G401 (cell line): Measurements from ENCODE around the gene AMN. TPM values are rescaled to one million over a fixed set of nuclear protein-coding genes. Genes with fewer than 3 reads are reported as not detected.

Experiments used
- DNase-seq: peaks from one replicate; pipeline ENCODE4 v3.0.0-alpha.2; 2015; ENCODE audit warnings: low spot score
- in situ Hi-C: cut with HindIII; loops from 2 replicates; pipeline ENCODE4 v1.10.0; 2016; ENCODE audit warnings: low sequenced_read_pairs, mixed read lengths
- total RNA-seq: library from RNA; depleted of rRNA; stranded (reverse); fragments of >200 nt; shearing (Covaris generic); gene quantifications from 2 replicates; pipeline ENCODE4 v1.2.3, GENCODE V29; 2014

AMN gene
- total RNA-seq, 1 experiment from 2014 or later = not detected

- DNase-seq = no peak
- in situ Hi-C loops = no loop called here
Measured at GRCh38 chr14:102938191-102938590, 15.7 kb downstream of the AMN start.

GRCh38 chr14:102939329-102939728, 16.9 kb downstream of the AMN start:
- in situ Hi-C loops = no loop called here
- DNase-seq = no peak

DNA sequence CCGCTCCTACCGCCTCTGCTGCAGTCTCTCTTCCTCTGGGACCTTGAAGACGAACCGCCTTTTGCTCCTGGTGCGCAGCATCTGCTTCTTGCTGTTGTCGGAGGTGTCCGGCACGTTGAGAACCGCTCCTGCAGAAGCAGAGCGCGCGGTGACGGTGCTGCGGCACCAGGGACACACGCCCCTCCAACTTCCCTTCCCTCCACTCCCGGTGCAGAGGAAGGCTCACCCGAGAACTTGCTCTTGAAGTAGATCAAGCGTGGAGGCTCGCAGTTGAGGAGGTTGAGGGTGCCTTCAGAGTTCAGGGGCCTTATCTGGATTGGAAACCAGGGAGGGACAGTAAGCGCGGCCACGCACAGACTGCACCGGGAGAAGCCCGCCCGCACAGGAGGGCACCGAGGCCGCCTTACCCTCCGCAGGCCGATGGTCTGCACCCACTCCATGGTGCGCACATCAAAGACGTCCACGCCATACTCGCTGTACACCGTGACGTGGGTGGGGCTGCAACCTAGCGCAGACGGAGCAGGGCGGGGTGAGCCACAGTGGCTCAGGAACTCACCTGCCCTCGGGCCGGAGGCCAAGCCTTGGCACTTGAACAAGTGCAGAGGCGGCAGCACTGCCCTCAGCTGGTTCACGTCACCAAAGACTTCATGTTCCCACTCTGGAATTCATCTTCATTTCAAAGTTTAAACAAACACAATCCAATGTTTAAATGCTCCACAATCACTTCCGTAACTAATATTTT, 17.5 kb downstream of the AMN start:
- in situ Hi-C loops = no loop called here
- DNase-seq = no peak

DNA sequence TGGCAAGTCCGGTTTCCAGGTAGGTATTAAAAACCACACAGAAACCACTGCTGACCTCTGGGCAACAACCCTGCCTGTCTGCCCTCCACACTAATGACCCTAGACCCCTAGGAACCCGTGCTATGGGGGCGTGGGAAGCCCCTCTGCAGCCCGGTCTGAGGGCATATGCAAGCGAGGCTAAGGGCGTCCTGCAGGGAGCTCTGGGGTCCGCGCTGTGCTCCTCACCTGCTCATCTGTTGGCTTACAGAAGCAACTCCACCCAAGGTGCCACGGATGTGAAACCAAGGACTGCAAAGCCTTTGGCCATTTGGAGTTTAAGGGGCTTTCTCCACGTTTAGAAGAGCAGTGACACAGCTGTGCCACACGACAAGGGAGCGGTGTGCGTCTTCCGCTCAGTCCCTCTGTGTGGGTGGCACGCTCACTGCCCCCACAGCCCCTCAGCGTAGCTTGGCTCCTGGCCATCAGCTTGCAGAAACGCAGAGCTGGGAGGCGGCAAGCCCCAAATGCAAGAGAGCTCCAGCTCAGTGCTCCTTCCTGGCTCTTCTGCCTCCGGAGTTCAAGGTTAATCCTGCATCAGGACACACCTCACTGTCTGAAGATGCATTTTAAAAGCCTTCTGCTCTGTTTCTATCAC, 18.4 kb downstream of the AMN start:
- no peak for DNase-seq
- in situ Hi-C loops = no loop called here

DNA sequence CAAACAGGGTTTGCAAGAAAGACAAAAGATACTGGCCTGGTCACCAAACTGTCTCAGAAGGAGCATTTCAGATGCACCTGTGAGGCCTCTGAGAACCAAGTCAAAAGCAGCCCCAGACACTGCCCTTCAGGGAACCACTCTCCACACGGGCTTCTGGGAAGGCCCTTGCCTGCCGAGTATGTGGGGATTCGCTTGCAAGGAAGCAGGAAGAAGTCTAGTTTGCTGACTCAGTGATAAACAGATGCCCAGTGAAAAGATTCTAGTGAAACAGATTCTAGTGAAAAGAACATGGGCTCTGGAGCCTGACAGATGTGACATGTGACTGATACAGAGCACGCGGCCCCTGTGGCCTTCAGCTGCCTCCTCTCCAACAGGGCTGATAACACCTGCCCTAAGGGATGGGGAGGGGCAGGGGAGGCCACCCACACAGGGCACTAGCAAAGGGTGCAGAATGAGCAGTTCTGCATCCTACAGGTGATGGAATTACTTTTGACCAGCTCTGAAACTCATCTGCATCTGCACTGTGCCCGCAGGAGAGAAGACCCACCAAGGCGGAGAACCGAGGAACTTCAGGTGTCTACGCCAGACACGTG, 19.1 kb downstream of the AMN start:
- DNase-seq = no peak
- in situ Hi-C loops = no loop called here

GRCh38 chr14:102942069-102942468, 19.6 kb downstream of the AMN start:
- in situ Hi-C loops = no loop called here
- no peak for DNase-seq

DNA sequence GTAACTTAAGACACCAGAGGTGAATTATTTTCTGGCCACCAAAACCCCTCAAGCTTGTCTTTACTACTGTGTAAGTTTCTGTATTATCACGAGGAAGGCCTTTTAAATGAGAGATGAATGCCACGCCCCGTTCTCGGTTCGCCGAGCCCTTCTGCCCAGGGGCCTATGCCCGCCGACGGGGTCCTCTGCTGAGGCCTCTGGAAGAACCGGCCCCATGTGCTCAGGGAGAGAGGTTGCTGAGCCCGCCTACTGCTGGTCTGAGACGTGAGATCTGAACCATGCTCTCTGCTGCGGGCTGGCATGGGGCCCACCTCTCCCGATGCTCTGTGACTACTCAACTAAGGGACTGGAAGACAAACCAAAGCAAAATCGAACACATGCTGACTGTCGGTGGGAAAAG, 21.0 kb downstream of the AMN start:
- DNase-seq = no peak
- in situ Hi-C loops = no loop called here

- no peak for DNase-seq
- in situ Hi-C loops = no loop called here
Measured at GRCh38 chr14:102943979-102944378, 21.5 kb downstream of the AMN start.

DNA sequence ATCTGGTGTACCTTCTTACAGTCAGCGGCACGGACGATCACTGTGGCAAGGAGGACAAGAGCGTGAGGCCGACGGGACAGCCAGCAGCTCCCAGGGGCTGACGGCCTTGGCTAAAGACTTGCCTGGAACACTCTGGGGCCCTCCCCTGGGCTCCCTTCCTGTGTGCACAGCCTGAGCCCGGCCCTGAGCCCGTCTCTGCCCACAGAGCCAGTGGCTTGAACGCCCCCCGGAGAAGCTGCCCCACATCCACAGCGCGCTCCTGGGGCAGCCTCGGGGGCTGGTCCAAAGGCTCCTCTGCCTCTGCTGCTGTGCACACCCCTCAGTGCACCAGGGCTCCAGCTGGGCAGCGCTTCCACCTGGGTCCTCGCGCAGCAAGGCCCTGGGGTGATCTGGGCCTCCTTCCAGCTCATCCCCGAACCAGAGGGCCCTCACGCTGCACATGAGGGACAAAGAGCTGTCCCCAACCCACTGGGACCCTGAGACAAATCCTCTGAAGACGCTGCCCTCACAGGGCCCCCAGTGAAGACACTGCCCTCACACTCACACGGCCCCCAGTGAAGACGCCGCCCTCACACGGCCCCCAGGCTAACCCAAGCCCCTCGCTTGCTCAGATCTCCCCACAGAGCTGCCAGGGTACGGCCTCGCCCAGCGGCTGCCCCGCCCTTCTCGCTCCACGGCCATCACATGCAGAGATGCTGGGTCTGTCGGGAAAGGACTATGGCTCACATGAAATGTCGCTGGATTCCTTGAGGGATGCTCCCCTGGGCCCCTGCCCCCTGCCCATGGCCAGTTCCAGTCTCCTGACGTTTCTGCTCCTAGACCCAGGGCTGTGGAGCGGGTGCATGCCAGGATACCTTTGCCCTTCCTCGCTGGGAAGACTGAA, 22.2 kb downstream of the AMN start:
- in situ Hi-C loops = no loop called here
- no peak for DNase-seq

GRCh38 chr14:102945346-102946130, 23.1 kb downstream of the AMN start:
- DNase-seq = no peak
- in situ Hi-C loops = no loop called here

GRCh38 chr14:102947321-102948103, 25.0 kb downstream of the AMN start:
- DNase-seq = no peak
- in situ Hi-C loops = no loop called here

DNA sequence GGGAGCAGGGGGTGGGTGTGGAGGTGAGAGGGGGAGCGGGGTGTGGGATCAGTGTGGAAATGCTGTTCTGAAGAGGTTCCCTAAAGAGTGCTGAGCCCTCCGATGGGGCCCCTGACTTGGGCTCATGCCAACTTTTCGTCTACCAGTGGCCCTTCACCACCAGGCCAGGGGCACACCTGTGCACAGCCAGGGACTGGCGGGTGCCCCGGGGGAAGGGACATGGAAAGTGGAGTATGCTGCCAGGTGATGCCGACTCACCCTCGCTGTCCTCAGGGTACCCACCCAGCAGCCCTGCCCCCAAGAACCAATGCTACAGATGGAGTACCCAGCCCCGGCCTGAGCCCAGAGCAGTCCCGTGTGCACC, 26.2 kb downstream of the AMN start:
- in situ Hi-C loops = no loop called here
- DNase-seq = no peak

DNA sequence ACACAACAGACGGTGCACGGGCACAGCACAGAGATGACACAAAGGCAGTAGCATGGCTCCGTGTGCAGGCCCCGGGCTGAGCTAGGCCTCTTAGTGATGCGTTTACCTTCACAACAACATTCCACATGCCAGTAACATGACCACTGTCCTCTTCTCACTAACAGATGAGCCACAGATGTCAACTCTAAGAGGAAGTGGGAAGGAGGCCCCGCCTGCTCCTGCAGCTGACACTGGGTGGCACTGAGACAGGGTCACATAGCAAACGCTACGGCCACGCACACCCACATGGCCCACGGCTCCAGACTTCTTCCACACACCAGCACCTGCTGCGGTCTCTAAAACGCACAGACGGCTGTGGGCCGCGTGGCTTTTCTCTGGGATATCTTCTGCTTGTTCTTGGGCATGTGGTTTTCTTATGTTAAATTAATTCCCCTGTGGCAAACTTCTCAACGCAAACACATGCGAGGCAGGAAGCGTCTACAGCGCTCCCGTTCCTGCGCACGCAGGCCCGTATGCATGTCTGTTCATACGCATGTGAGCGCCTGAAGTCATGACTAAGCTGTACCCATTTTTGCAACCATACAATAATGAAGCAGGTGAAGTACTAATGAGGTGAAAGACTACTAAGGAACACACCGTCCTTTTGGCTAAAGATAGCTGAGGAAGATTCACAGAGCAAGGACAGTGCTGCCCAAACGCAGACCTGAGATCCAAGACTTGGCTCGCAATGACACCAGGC, 26.8 kb downstream of the AMN start:
- in situ Hi-C loops = no loop called here

GRCh38 chr14:102949801-102950451, 27.5 kb downstream of the AMN start:
- in situ Hi-C loops = no loop called here

More for the DNA sequence above, 26.8 kb downstream of the AMN start:
- DNase-seq = no peak

GRCh38 chr14:102951034-102951433, 28.6 kb downstream of the AMN start:
- DNase-seq = no peak
- in situ Hi-C loops = no loop called here

More at GRCh38 chr14:102949801-102950451, 27.5 kb downstream of the AMN start:
- DNase-seq = peak; percentile 68

DNA sequence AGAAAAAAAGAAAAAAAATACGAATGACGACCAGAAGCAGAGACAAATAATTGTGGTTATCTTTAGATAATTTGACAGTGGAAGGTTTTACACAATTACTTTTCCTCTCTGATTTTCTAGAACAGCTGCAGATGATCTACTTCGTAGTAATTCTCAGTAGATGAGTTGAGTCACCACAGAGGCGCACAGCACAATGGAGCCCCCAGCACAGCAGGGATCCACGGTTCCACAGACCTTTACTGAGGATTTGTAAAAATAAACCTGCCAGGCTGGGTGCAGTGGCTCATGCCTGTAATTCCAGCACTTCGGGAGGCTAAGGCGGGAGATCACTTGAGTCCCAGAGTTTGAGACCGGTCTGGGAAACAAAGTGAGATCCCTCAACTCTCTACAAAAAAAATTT, 29.3 kb downstream of the AMN start:
- in situ Hi-C loops = no loop called here
- DNase-seq = no peak

DNA sequence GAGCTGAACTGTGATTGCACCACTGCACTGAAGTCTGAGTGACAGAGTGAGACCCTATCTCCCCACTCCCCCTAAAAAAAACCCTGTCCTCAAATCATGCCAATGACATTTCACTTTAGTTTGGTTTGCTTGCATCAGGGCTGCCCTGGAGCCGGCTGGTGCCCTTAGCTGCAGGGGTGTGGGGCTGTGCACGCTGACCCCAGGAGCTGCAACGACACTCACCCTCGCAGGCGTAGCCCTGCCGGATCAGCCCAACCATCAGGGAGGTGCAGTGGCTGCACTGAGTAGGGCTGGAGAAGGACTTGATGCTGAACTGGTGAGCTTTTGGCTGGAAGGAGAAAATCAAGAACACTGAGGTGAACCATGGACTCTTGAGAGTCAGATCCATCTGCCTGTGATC, 29.8 kb downstream of the AMN start:
- in situ Hi-C loops = no loop called here
- no peak for DNase-seq
